ENCODE results near the gene ETV3. TPM values are rescaled to one million over a fixed set of nuclear protein-coding genes. Genes with fewer than 3 reads are reported as not detected.

The ETV3 gene
- total and polyA plus RNA-seq, 2 of the 8 experiments (the other 6 are each of a cell fraction or from before 2014, with no cell fraction given), result 6.0 to 23.8 TPM

DNA sequence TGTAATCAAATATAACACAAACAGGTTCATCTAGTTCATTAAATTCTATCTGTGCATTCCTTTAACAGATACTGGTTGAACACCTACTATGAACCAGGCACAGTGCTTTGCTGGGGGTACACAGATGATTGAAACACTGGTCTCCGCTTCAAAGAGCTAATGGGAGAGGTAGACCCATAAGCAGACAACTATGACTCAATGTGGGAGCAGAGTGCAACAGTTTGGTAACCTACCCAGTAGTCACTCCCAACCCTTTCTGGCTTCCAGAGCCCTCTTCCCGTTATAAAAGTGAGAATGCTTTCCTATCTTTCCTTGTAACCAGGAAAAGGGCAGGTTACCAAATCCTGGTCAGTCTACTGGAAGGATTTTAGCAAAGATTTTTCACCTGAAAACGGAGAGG is 8.0 kb upstream of the ETV3 start (continued):
- TF ChIP-seq E2F6 (IDR thresholded peaks at IDR 0.05) (no peak), CHD1 (IDR thresholded peaks at IDR 0.05; ENCODE audit: low read depth, low read length) (no peak), TAF7 (optimal IDR thresholded peaks at IDR 0.05; ENCODE audit: borderline replicate concordance, low read depth, low read length) (no peak), CHD2 (IDR thresholded peaks at IDR 0.05; ENCODE audit: low read length) (no peak), SAP30 (IDR thresholded peaks at IDR 0.05; ENCODE audit: insufficient read depth, insufficient replicate concordance, low read length) (no peak), JUN (IDR thresholded peaks at IDR 0.05; ENCODE audit: low read depth, low read length) (no peak), SP1 (IDR thresholded peaks at IDR 0.05; ENCODE audit: low read depth, low read length) (no peak), BRCA1 (IDR thresholded peaks at IDR 0.05; ENCODE audit: low read depth, low read length) (no peak), KDM1A (IDR thresholded peaks at IDR 0.05; ENCODE audit: borderline replicate concordance, low read length) (no peak)

All from H1 (cell line).